Ascending aorta (tissue), 2 donors: ENCODE results near the gene MPHOSPH8. TPM values are rescaled to one million over a fixed set of nuclear protein-coding genes. Genes with fewer than 3 reads are reported as not detected.

Experiments
- DNase-seq, 2 donors: peaks; one replicate each; pipeline ENCODE4 v3.0.0-alpha.2; 2019; ENCODE audit warnings: low spot score in 2 of 2
- H3K27ac ChIP-seq, 2 donors: fragments of 200-600 bp; sonication (generic); one replicate each; pipeline ENCODE4 v1.5.1; 2016 to 2017; ENCODE audit warnings: mild to moderate bottlenecking in 1 of 2
- H3K27me3 ChIP-seq: fragments of 200-600 bp; sonication (generic); one replicate; pipeline ENCODE4 v1.5.1; 2017
- H3K36me3 ChIP-seq, 2 donors: fragments of 200-600 bp; sonication (generic); one replicate each; pipeline ENCODE4 v1.5.1; 2016
- H3K4me1 ChIP-seq, 2 donors: fragments of 200-600 bp; sonication (generic); one replicate each; pipeline ENCODE4 v1.5.1; 2016 to 2017; ENCODE audit warnings: mild to moderate bottlenecking in 1 of 2
- H3K4me3 ChIP-seq, 2 donors: fragments of 200-600 bp; sonication (generic); one replicate each; pipeline ENCODE4 v1.5.1; 2016 to 2017; ENCODE audit warnings: mild to moderate bottlenecking in 1 of 2
- H3K9me3 ChIP-seq, 2 donors: fragments of 200-600 bp; sonication (generic); one replicate each; pipeline ENCODE4 v1.5.1; 2016
- intact Hi-C: fragments of 100-400 bp; cut with DNase I; formaldehyde crosslinking; loops from one replicate; pipeline ENCODE4 v1.15.1; 2023
- total RNA-seq: library from RNA; depleted of rRNA; stranded (reverse); fragments of >200 nt; gene quantifications from one replicate; pipeline ENCODE4 v1.1.0, GENCODE V29; 2016
- TF ChIP-seq, protein P1 (sequence below), 3 experiments: fragments of 200-600 bp in 2 of 3; fragments of 450-650 bp in 1 of 3; sonication (generic) in 2 of 3; IDR thresholded peaks; one replicate each; pipeline ENCODE4 v1.5.1; 2016 to 2019; ENCODE audit warnings: antibody characterized with exemption in 3 of 3, mild to moderate bottlenecking in 1 of 3, moderate library complexity in 1 of 3

The MPHOSPH8 gene
- total RNA-seq, 1 donor from 2014 or later, result 18.5 TPM

DNA sequence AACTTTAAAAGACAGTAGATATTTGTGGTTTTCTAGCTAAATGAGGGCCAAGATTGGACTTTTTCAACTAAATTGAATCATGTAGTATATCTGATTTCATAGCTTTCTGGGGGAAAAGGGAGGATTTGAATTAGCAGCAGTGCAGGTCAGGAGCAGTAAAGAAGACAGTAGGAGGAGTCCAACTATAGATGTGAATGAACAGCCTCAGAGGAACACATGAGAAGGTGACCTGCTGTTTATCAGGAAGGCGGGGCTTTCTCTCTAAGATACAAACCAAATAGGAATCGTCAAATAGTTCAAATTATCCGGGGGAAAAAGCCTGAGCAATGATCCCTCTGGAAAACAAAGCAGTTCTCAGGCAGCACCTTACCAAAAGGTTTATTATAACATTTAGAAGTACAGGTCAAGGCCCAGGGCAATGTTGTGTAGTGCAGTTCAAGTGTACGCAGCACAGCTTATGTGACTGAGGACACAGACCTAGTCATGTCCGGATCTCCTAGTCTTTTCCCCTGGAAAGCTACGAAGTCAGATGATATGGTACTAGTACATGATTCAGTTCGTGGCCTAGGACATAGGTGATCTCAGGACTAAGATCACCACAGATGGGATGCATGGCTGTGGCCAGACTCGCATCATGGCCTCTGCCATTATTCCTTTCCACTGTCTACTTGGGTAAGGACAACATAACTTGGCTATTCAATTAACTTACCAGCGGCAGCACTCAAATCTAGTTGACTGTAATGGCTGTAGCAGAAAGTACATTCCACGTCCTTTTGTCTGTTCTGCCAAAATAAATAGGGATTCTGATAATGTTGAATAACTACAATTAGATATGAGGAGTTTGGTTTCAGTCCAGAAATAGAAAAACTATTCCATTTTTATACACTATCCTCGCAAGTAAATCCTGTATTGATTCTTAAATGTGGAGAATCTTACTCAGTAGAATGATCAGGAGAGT lies 40.3 kb downstream of the MPHOSPH8 start:
- intact Hi-C loops, result no loop called here
- H3K36me3 ChIP-seq, result peaks cover 56 to 73% of the 10 kb centered on the region in 2 donors
- no peak overlapping the region for H3K27ac ChIP-seq
- H3K9me3 ChIP-seq, result no peaks in the 10 kb centered on the region
- TF ChIP-seq, protein P1, sequence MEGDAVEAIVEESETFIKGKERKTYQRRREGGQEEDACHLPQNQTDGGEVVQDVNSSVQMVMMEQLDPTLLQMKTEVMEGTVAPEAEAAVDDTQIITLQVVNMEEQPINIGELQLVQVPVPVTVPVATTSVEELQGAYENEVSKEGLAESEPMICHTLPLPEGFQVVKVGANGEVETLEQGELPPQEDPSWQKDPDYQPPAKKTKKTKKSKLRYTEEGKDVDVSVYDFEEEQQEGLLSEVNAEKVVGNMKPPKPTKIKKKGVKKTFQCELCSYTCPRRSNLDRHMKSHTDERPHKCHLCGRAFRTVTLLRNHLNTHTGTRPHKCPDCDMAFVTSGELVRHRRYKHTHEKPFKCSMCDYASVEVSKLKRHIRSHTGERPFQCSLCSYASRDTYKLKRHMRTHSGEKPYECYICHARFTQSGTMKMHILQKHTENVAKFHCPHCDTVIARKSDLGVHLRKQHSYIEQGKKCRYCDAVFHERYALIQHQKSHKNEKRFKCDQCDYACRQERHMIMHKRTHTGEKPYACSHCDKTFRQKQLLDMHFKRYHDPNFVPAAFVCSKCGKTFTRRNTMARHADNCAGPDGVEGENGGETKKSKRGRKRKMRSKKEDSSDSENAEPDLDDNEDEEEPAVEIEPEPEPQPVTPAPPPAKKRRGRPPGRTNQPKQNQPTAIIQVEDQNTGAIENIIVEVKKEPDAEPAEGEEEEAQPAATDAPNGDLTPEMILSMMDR (IDR thresholded peaks at IDR 0.05), result no peak
- no peak for DNase-seq
- no peaks in the 10 kb centered on the region for H3K27me3 ChIP-seq
- no peak overlapping the region for H3K4me3 ChIP-seq
- no peaks in the 10 kb centered on the region for H3K4me1 ChIP-seq

DNA sequence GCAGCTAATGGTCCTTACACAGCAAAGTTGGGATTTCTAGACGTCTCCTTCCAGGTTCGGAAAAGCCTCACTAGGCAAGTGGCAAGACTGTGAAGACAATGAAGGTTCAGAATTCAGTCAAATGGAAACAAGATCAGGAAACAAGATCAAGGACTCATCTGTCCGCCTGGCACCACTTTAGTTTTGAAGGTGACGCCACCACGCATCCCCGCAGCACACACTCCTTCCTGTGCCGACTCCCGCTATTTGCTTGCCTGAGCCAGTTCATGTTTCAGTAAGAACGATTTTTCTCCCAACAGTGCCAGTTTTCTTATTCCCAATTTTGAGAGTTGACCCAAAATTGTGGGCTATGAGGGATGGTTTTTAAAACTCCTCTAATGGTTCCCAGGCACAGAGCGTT lies 41.4 kb downstream of the MPHOSPH8 start:
- Histone ChIP-seq H3K4me1 (no peaks in the 10 kb centered on the region), H3K9me3 (no peaks in the 10 kb centered on the region), H3K36me3 (peaks cover 45 to 62% of the 10 kb centered on the region in 2 donors), H3K27me3 (no peaks in the 10 kb centered on the region), H3K27ac (no peak overlapping the region), H3K4me3 (no peak overlapping the region)
- intact Hi-C loops, result no loop called here
- TF ChIP-seq, protein P1 (IDR thresholded peaks at IDR 0.05), result no peak
- DNase-seq, result no peak

DNA sequence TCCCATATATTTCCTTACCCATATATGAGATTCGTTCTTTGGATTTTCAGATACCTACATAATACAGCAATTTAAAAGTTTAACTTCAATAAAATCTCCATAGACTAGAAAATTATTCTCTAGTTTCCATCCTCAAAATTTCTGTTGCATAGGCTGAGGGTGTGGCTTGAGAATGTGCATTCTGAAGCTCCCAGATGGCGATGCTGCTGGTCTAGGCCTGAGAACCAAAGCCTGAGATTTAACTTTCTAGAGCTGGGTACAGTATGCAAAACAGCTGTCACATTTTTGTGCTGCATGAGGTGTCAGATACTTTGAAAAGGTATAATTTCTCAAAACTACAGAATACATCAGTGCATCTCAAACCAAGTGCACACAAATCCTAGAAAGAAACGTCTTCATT lies 42.7 kb downstream of the MPHOSPH8 start:
- H3K27ac ChIP-seq, result no peak overlapping the region
- H3K36me3 ChIP-seq, result peaks cover 40 to 50% of the 10 kb centered on the region in 2 donors
- no peak overlapping the region for H3K4me3 ChIP-seq
- no peak for DNase-seq
- no peaks in the 10 kb centered on the region for H3K4me1 ChIP-seq
- TF ChIP-seq, protein P1 (IDR thresholded peaks at IDR 0.05), result no peak
- intact Hi-C loops, result no loop called here
- no peaks in the 10 kb centered on the region for H3K9me3 ChIP-seq
- H3K27me3 ChIP-seq, result no peaks in the 10 kb centered on the region

DNA sequence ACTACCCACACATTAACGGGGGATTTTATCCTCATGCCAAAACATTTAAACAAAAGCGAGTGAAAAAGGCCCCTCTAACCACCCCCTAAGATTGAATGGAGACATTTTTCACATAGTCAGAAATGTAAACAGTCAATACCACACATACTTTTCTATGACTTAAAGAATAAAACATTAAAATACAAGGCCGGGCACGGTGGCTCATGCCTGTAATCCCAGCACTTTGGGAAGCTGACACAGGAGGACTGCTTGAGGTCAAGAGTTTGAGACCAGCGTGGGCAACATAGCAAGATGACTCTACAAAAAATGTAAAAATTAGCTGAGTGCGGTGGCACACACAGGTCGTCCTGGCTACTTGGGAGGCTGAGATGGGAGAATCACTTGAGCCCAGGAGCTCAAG lies 47.3 kb downstream of the MPHOSPH8 start:
- no peak overlapping the region for H3K4me3 ChIP-seq
- no peak overlapping the region for H3K27ac ChIP-seq
- H3K9me3 ChIP-seq, result no peaks in the 10 kb centered on the region
- TF ChIP-seq, protein P1 (IDR thresholded peaks at IDR 0.05), result no peak
- no peaks in the 10 kb centered on the region for H3K27me3 ChIP-seq
- no peak for DNase-seq
- peaks cover 7 to 17% of the 10 kb centered on the region in 2 donors for H3K36me3 ChIP-seq
- no peaks in the 10 kb centered on the region for H3K4me1 ChIP-seq
- intact Hi-C loops, result no loop called here

DNA sequence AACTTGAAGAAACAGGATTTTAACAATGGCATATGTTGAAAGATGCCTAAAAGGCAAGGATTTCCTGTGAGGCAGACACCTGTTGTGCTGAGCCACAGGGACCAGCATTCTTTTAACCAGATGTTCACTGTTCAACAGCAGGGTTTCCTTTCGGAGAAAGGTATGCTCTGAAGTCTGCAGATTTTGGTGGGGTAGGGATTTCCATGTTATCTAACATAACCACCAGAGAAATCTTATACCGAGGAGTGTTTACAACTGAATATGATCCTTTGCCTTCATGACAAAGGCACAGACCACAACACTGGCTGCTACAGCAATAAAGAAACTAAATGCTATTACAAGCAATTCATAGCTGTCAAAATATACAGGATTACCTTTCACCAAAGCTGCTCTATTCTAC lies 48.1 kb downstream of the MPHOSPH8 start:
- Histone ChIP-seq H3K4me3 (no peak overlapping the region), H3K9me3 (no peaks in the 10 kb centered on the region), H3K36me3 (peaks cover 3 to 12% of the 10 kb centered on the region in 2 donors), H3K27me3 (no peaks in the 10 kb centered on the region), H3K27ac (no peak overlapping the region), H3K4me1 (no peaks in the 10 kb centered on the region)
- no peak for DNase-seq
- intact Hi-C loops, result no loop called here
- TF ChIP-seq, protein P1 (IDR thresholded peaks at IDR 0.05), result no peak
